PC-3 (cell line): Measurements from ENCODE around the gene SDHAF4.

Experiments used
- EZH2 ChIP-seq: fragments of 300-600 bp; sonication (generic); IDR thresholded peaks from one replicate; pipeline ENCODE4 v1.6.1; 2017; ENCODE audit warnings: antibody characterized with exemption, mild to moderate bottlenecking, low read length; ENCODE audit not compliant: unreplicated experiment
- EZH2phosphoT487 ChIP-seq: fragments of 300-600 bp; sonication (generic); IDR thresholded peaks from 2 replicates; pipeline ENCODE4 v1.6.1; 2018; ENCODE audit warnings: mild to moderate bottlenecking, antibody characterized with exemption, low read length, borderline replicate concordance
- TF ChIP-seq, protein P1 (sequence below): fragments of 300-600 bp; sonication (generic); conservative IDR thresholded peaks from 2 replicates; pipeline ENCODE4 v1.5.1; 2017; ENCODE audit warnings: antibody characterized with exemption, low read depth, mild to moderate bottlenecking, low read length

DNA sequence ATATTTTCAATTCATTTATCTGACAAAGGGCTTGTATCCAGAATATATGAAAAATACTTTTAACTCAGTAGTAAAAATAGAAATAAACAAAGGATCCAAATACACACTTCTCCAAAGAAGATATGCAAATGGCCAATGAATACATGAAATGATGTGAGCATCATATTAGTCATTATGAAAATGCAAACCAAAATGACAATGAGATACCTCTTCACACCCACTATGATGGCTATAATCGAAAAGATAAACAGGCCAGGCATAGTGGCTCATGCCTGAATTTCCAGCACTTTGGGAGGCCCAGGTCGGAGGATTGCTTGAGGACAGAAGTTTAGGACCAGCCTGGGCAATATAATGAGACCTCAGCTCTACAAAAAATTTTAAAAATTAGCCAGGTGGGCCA, 67.1 kb downstream of the SDHAF4 start:
- TF ChIP-seq, protein P1, sequence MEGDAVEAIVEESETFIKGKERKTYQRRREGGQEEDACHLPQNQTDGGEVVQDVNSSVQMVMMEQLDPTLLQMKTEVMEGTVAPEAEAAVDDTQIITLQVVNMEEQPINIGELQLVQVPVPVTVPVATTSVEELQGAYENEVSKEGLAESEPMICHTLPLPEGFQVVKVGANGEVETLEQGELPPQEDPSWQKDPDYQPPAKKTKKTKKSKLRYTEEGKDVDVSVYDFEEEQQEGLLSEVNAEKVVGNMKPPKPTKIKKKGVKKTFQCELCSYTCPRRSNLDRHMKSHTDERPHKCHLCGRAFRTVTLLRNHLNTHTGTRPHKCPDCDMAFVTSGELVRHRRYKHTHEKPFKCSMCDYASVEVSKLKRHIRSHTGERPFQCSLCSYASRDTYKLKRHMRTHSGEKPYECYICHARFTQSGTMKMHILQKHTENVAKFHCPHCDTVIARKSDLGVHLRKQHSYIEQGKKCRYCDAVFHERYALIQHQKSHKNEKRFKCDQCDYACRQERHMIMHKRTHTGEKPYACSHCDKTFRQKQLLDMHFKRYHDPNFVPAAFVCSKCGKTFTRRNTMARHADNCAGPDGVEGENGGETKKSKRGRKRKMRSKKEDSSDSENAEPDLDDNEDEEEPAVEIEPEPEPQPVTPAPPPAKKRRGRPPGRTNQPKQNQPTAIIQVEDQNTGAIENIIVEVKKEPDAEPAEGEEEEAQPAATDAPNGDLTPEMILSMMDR: no peak
- TF ChIP-seq EZH2: no peak
- no peak for TF ChIP-seq EZH2phosphoT487
